Stimulated activated CD4-positive, alpha-beta T cell treated with anti-CD3 and anti-CD28 coated beads, TNF-alpha, amount 100 ng/mL, for 1 hour (primary cell): ENCODE data around the gene LARP4B.
"Not testable (repeated sequence)": the region's sequence is repeated elsewhere in the genome, so short reads cannot be mapped to it uniquely, and the experiment has no call there.

Experiments used
- DNase-seq, 3 donors: peaks; one replicate each; pipeline ENCODE4 v3.0.0-alpha.2; 2020; ENCODE audit warnings: low read depth in 3 of 3, low spot score in 1 of 3

Gene LARP4B

DNA sequence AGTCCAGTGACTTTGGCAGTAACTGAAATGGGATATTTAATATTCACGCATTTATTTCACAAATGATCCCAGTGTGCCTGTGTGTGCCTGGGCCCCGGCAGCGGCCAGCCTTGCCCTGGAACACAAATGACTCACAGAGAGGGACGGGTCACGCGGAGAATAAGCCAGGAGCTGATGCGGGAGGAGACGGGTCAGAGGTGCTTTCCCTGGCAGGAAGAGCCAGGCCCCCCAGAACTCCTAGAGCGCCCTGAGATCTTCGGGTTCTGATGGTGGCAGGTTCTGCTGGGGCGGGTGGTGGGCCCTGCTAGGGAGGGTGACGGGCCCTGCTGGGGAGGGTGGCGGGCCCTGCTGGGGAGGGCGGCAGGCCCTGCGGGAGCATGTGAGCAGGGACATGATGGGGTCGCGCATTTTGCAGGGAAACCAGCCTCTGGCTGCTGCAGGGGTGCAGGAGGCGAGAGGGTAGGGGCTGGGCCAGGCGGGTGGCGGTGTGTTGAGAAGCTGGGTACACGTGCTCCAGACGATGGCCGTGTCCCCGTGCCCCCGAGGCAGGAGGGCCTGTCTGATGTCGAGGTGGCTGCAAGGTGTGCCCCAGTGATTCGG, 157.8 kb downstream of the LARP4B start:
- no peak for DNase-seq

GRCh38 chr10:772227-772637, 159.3 kb downstream of the LARP4B start:
- no peak for DNase-seq

GRCh38 chr10:771647-772046, 159.9 kb downstream of the LARP4B start:
- DNase-seq: no peak

- DNase-seq: no peak
Measured at GRCh38 chr10:770975-771374, 160.5 kb downstream of the LARP4B start.

- DNase-seq: not testable (repeated sequence)
Measured at GRCh38 chr10:770048-770712, 161.3 kb downstream of the LARP4B start.

GRCh38 chr10:767794-768193, 163.7 kb downstream of the LARP4B start:
- no peak for DNase-seq

DNA sequence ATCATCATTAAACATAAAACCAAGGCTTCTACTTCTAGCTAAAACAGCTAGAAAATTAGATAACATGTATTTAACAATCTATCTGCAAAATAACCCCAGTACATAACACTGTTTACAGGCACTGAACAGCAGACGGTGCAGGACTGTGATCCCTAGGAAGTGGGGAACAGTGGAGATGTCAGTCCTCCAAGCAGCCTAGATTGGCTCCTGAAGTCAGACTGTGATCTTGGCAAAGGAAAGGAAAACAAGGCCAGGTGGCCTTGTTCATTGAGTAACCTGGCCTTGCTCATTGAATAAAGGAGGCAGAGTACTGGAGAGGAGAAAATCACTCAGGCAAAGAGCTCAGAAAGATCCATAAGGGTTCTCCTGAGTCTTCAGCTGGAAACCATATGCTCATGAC, 164.3 kb downstream of the LARP4B start:
- DNase-seq: no peak

DNA sequence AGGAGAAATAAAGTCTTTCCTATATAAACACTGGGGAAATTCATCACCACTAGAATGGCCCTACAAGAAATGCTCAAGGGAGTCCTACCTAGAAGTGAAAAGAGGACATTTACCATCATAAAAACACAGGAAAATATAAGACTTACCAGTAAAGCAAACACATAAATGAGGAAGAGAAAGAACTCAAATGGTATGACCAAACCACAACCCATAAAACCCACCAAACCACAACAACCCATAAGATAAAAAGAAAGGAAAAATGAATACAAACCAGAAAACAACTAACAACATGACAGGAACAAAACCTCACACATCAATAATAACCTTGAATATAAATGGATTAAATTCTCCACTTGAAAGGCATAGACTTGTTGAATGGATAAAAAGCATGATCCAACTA, 170.1 kb downstream of the LARP4B start:
- DNase-seq: no peak

GRCh38 chr10:760622-761021, 170.9 kb downstream of the LARP4B start:
- DNase-seq: no peak

DNA sequence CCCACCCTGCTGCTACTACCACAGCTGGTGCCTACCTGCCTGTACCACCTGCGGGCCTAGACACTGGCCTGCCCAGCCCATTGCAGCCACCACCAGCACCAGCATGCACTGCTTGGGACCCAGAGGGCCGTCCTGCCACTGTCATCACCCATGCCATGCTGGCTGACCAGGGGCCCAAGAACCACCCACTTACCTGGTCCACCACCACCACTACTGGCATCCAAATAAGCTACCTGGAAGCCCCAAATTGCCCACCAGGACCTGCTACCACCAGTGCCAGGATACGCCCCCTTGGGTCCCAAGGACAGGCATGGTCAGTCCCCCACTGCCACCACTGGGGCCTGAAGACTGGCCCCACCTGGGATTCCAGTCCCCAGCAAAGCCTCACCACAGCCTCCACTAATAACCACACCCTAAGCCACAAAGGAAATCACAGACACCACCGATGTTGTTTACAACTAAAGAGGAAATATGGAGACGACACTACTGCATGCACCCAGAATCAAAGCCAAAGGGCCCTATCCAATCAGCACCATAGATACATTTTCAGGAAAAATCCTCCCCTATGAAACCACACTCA, 171.5 kb downstream of the LARP4B start:
- no peak for DNase-seq
